Measurements from ENCODE around the gene NCOA5. TPM values are rescaled to one million over a fixed set of nuclear protein-coding genes. Genes with fewer than 3 reads are reported as not detected.

The NCOA5 gene
- total and polyA plus RNA-seq, 10 of the 15 experiments (the other 5 are each of a cell fraction or from before 2014, with no cell fraction given): 7.7 to 38.1 (median 30.1) TPM

- no peak for TF ChIP-seq ATF2 (IDR thresholded peaks at IDR 0.05; ENCODE audit: low read length)
Measured at GRCh38 chr20:46034039-46034438, 55.7 kb downstream of the NCOA5 start (continued).

GRCh38 chr20:46031701-46032254 is 58.0 kb downstream of the NCOA5 start:
- H3K9ac ChIP-seq (ENCODE audit: control insufficient read depth, insufficient read depth, low read length): no peak overlapping the region
- no peak overlapping the region for H3K4me3 ChIP-seq
- FAIRE-seq (no peak), DNase-seq (ENCODE audit: low read depth, low spot score) (no peak), ATAC-seq (no peak)
- ChIA-PET CTCF (interaction anchor here (1.2 kb wide), 1 partner anchor 9 kb away, joined by 4 read pairs; no protein-coding TSS in a partner anchor), POLR2A (no interaction called here), RAD21 (ENCODE audit: unreplicated experiment) (no interaction called here), SMC1A (ENCODE audit: uncharacterized antibody, unreplicated experiment) (no interaction called here)
- intact Hi-C loops (cut with micrococcal nuclease; ENCODE audit: unreplicated experiment): no loop called here
- no peak for TF ChIP-seq TBL1XR1 (IDR thresholded peaks at IDR 0.05; ENCODE audit: low read depth, low read length)
- no peak for TF ChIP-seq SREBF1 (IDR thresholded peaks at IDR 0.05; ENCODE audit: low read length)
- peak; percentile 49 for TF ChIP-seq SUZ12 (IDR thresholded peaks at IDR 0.05; ENCODE audit: unreplicated experiment)
- TF ChIP-seq HDAC6 (IDR thresholded peaks at IDR 0.05; ENCODE audit: unreplicated experiment): peak; percentile 57
- H3K9me3 ChIP-seq (replicated peaks; ENCODE audit: control insufficient read depth, insufficient read depth, low read length): no peaks in the 10 kb centered on the region
- in situ Hi-C loops (cut with MboI): no loop called here
- H3K4me2 ChIP-seq (ENCODE audit: control insufficient read depth, insufficient read depth): 0 out of 2 replicates have a peak overlapping the region, but pooled peaks have one; percentile 17
- no peaks in the 10 kb centered on the region for H4K20me1 ChIP-seq (ENCODE audit: control insufficient read depth, insufficient read depth)
- H3K27me3 ChIP-seq (replicated peaks in 1 of 2; ENCODE audit: control insufficient read depth in 2 of 2, insufficient read depth in 2 of 2, low read length in 1 of 2): peaks cover 4 to 5% of the 10 kb centered on the region in 2 experiments
- BruUV-seq (replicated peaks): no TSS peak
- H3K79me2 ChIP-seq (ENCODE audit: control insufficient read depth, insufficient read depth, low read length): no peaks in the 10 kb centered on the region
- no peaks in the 10 kb centered on the region for H3K4me1 ChIP-seq (ENCODE audit: control insufficient read depth, insufficient read depth, low read length)
- 15% methylated on average over 48 of the region's 55 CpGs for WGBS (ENCODE audit: insufficient coverage, insufficient replicate concordance, low lambda C conversion rate, missing lambda C conversion rate)
- no peak overlapping the region for H2AFZ ChIP-seq (ENCODE audit: control insufficient read depth, low read depth, low read length)
- no peaks in the 10 kb centered on the region for H3K36me3 ChIP-seq (ENCODE audit: control insufficient read depth in 2 of 2, insufficient read depth in 2 of 2, low read length in 1 of 2)
- H3K27ac ChIP-seq (ENCODE audit: control insufficient read depth, insufficient read depth): no peak overlapping the region

Data from GM12878 (cell line).